Measurements from ENCODE around the gene CLASP1. TPM values are rescaled to one million over a fixed set of nuclear protein-coding genes. Genes with fewer than 3 reads are reported as not detected.
"Not testable (repeated sequence)": the region's sequence is repeated elsewhere in the genome, so short reads cannot be mapped to it uniquely, and the experiment has no call there.

CLASP1 gene
- total RNA-seq, 1 donor from 2014 or later, result 71.7 TPM

- Mint-ChIP-seq H3K4me1 (ENCODE audit: low read depth) (no peaks in the 10 kb centered on the region), H3K4me3 (ENCODE audit: low read depth) (no peak overlapping the region), H3K27me3 (ENCODE audit: low read depth) (no peaks in the 10 kb centered on the region), H3K36me3 (ENCODE audit: low read depth) (no peaks in the 10 kb centered on the region), H3K9me3 (no peaks in the 10 kb centered on the region), H3K27ac (no peak overlapping the region)
- no peak for DNase-seq (ENCODE audit: low spot score)
- intact Hi-C loops (cut with micrococcal nuclease), result no loop called here
Observed at GRCh38 chr2:121319941-121320340, 329.3 kb downstream of the CLASP1 start.

GRCh38 chr2:121316986-121317385 lies 332.3 kb downstream of the CLASP1 start:
- DNase-seq (ENCODE audit: low spot score), result no peak
- Mint-ChIP-seq H3K9me3 (no peaks in the 10 kb centered on the region), H3K36me3 (ENCODE audit: low read depth) (no peaks in the 10 kb centered on the region), H3K4me3 (ENCODE audit: low read depth) (no peak overlapping the region), H3K4me1 (ENCODE audit: low read depth) (no peaks in the 10 kb centered on the region), H3K27me3 (ENCODE audit: low read depth) (peaks cover under 1% of the 10 kb centered on the region), H3K27ac (no peak overlapping the region)
- intact Hi-C loops (cut with micrococcal nuclease), result no loop called here

GRCh38 chr2:121313701-121314100 lies 335.6 kb downstream of the CLASP1 start:
- H3K4me3 Mint-ChIP-seq (ENCODE audit: low read depth); intact Hi-C loops (cut with micrococcal nuclease); DNase-seq (ENCODE audit: low spot score); H3K4me1 Mint-ChIP-seq (ENCODE audit: low read depth); H3K9me3 Mint-ChIP-seq; H3K36me3 Mint-ChIP-seq (ENCODE audit: low read depth); H3K27ac Mint-ChIP-seq: not testable (repeated sequence)
- peaks cover 21% of the 10 kb centered on the region for H3K27me3 Mint-ChIP-seq (ENCODE audit: low read depth)

GRCh38 chr2:121309801-121310200 lies 339.5 kb downstream of the CLASP1 start:
- H3K36me3 Mint-ChIP-seq (ENCODE audit: low read depth), result no peaks in the 10 kb centered on the region
- DNase-seq (ENCODE audit: low spot score), result no peak
- no peak overlapping the region for H3K27ac Mint-ChIP-seq
- H3K27me3 Mint-ChIP-seq (ENCODE audit: low read depth), result peaks cover 37% of the 10 kb centered on the region
- peaks cover 6% of the 10 kb centered on the region for H3K4me1 Mint-ChIP-seq (ENCODE audit: low read depth)
- H3K4me3 Mint-ChIP-seq (ENCODE audit: low read depth), result no peak overlapping the region
- intact Hi-C loops (cut with micrococcal nuclease), result no loop called here
- H3K9me3 Mint-ChIP-seq, result no peaks in the 10 kb centered on the region

- intact Hi-C loops (cut with micrococcal nuclease), result no loop called here
- H3K9me3 Mint-ChIP-seq, result no peaks in the 10 kb centered on the region
- H3K27me3 Mint-ChIP-seq (ENCODE audit: low read depth), result peaks cover 37% of the 10 kb centered on the region
- no peaks in the 10 kb centered on the region for H3K36me3 Mint-ChIP-seq (ENCODE audit: low read depth)
- H3K4me1 Mint-ChIP-seq (ENCODE audit: low read depth), result peaks cover 6% of the 10 kb centered on the region
- no peak overlapping the region for H3K27ac Mint-ChIP-seq
- no peak for DNase-seq (ENCODE audit: low spot score)
- H3K4me3 Mint-ChIP-seq (ENCODE audit: low read depth), result no peak overlapping the region
Observed at GRCh38 chr2:121309323-121309722, 339.9 kb downstream of the CLASP1 start.

- H3K27me3 Mint-ChIP-seq (ENCODE audit: low read depth), result peaks cover 37% of the 10 kb centered on the region
- no peak for DNase-seq (ENCODE audit: low spot score)
- no peaks in the 10 kb centered on the region for H3K36me3 Mint-ChIP-seq (ENCODE audit: low read depth)
- no peak overlapping the region for H3K27ac Mint-ChIP-seq
- no peak overlapping the region for H3K4me3 Mint-ChIP-seq (ENCODE audit: low read depth)
- peaks cover 6% of the 10 kb centered on the region for H3K4me1 Mint-ChIP-seq (ENCODE audit: low read depth)
- intact Hi-C loops (cut with micrococcal nuclease), result no loop called here
- no peaks in the 10 kb centered on the region for H3K9me3 Mint-ChIP-seq
Observed at GRCh38 chr2:121307048-121307447, 342.2 kb downstream of the CLASP1 start.

GRCh38 chr2:121304941-121305340 lies 344.3 kb downstream of the CLASP1 start:
- Mint-ChIP-seq H3K9me3 (no peaks in the 10 kb centered on the region), H3K4me1 (ENCODE audit: low read depth) (peaks cover 6% of the 10 kb centered on the region), H3K27me3 (ENCODE audit: low read depth) (peaks cover 25% of the 10 kb centered on the region), H3K27ac (no peak overlapping the region), H3K36me3 (ENCODE audit: low read depth) (no peaks in the 10 kb centered on the region), H3K4me3 (ENCODE audit: low read depth) (no peak overlapping the region)
- no peak for DNase-seq (ENCODE audit: low spot score)
- intact Hi-C loops (cut with micrococcal nuclease), result no loop called here

- Mint-ChIP-seq H3K27ac (no peak overlapping the region), H3K4me1 (ENCODE audit: low read depth) (no peaks in the 10 kb centered on the region), H3K27me3 (ENCODE audit: low read depth) (peaks cover 15% of the 10 kb centered on the region), H3K9me3 (no peaks in the 10 kb centered on the region), H3K4me3 (ENCODE audit: low read depth) (no peak overlapping the region), H3K36me3 (ENCODE audit: low read depth) (no peaks in the 10 kb centered on the region)
- intact Hi-C loops (cut with micrococcal nuclease), result no loop called here
- no peak for DNase-seq (ENCODE audit: low spot score)
Observed at GRCh38 chr2:121303531-121304263, 345.6 kb downstream of the CLASP1 start.

- H3K4me1 Mint-ChIP-seq (ENCODE audit: low read depth); DNase-seq (ENCODE audit: low spot score); H3K36me3 Mint-ChIP-seq (ENCODE audit: low read depth); H3K4me3 Mint-ChIP-seq (ENCODE audit: low read depth); intact Hi-C loops (cut with micrococcal nuclease); H3K27me3 Mint-ChIP-seq (ENCODE audit: low read depth); H3K9me3 Mint-ChIP-seq; H3K27ac Mint-ChIP-seq: not testable (repeated sequence)
Observed at GRCh38 chr2:121301190-121301589, 348.1 kb downstream of the CLASP1 start.

- Mint-ChIP-seq H3K36me3 (ENCODE audit: low read depth) (no peaks in the 10 kb centered on the region), H3K27ac (no peak overlapping the region), H3K4me3 (ENCODE audit: low read depth) (no peak overlapping the region), H3K27me3 (ENCODE audit: low read depth) (no peaks in the 10 kb centered on the region), H3K9me3 (no peaks in the 10 kb centered on the region), H3K4me1 (ENCODE audit: low read depth) (no peaks in the 10 kb centered on the region)
- intact Hi-C loops (cut with micrococcal nuclease), result no loop called here
- no peak for DNase-seq (ENCODE audit: low spot score)
Observed at GRCh38 chr2:121298476-121298875, 350.8 kb downstream of the CLASP1 start.

GRCh38 chr2:121297866-121298265 lies 351.4 kb downstream of the CLASP1 start:
- H3K36me3 Mint-ChIP-seq (ENCODE audit: low read depth); H3K4me1 Mint-ChIP-seq (ENCODE audit: low read depth); H3K9me3 Mint-ChIP-seq; H3K27ac Mint-ChIP-seq; H3K27me3 Mint-ChIP-seq (ENCODE audit: low read depth); intact Hi-C loops (cut with micrococcal nuclease); DNase-seq (ENCODE audit: low spot score); H3K4me3 Mint-ChIP-seq (ENCODE audit: low read depth): not testable (repeated sequence)

GRCh38 chr2:121297217-121297830 lies 351.9 kb downstream of the CLASP1 start:
- Mint-ChIP-seq H3K27ac (no peak overlapping the region), H3K4me1 (ENCODE audit: low read depth) (no peaks in the 10 kb centered on the region), H3K4me3 (ENCODE audit: low read depth) (no peak overlapping the region), H3K36me3 (ENCODE audit: low read depth) (no peaks in the 10 kb centered on the region), H3K27me3 (ENCODE audit: low read depth) (no peaks in the 10 kb centered on the region), H3K9me3 (no peaks in the 10 kb centered on the region)
- intact Hi-C loops (cut with micrococcal nuclease), result no loop called here
- DNase-seq (ENCODE audit: low spot score), result no peak

GRCh38 chr2:121295911-121296650 lies 353.2 kb downstream of the CLASP1 start:
- intact Hi-C loops (cut with micrococcal nuclease), result no loop called here
- Mint-ChIP-seq H3K36me3 (ENCODE audit: low read depth) (no peaks in the 10 kb centered on the region), H3K27ac (no peak overlapping the region), H3K4me1 (ENCODE audit: low read depth) (no peaks in the 10 kb centered on the region), H3K9me3 (no peaks in the 10 kb centered on the region), H3K27me3 (ENCODE audit: low read depth) (no peaks in the 10 kb centered on the region), H3K4me3 (ENCODE audit: low read depth) (no peak overlapping the region)
- DNase-seq (ENCODE audit: low spot score), result no peak
